Myometrial cell (primary cell): Measurements from ENCODE around the gene GEMIN2. TPM values are rescaled to one million over a fixed set of nuclear protein-coding genes. Genes with fewer than 3 reads are reported as not detected.

Experiments
- total RNA-seq: library from RNA; depleted of rRNA; stranded (reverse); fragments of >200 nt; gene quantifications from 2 replicates; pipeline ENCODE4 v1.2.3, GENCODE V29; 2015

The GEMIN2 gene
- total RNA-seq, result 11.2 and 45.8 TPM in 2 replicates

GRCh38 chr14:39114073-39114838, at the start of gene GEMIN2:
Gene GEMIN2, plus strand, starts transcription at chr14:39114323. Its CDS starts 16 bp downstream, at chr14:39114339.

GRCh38 chr14:39102969-39103957, 10.9 kb upstream of the GEMIN2 start, which contains the start of gene SEC23A:
Gene SEC23A, minus strand, starts transcription at chr14:39103235. Its CDS starts 7,117 bp downstream, at chr14:39096118.

DNA sequence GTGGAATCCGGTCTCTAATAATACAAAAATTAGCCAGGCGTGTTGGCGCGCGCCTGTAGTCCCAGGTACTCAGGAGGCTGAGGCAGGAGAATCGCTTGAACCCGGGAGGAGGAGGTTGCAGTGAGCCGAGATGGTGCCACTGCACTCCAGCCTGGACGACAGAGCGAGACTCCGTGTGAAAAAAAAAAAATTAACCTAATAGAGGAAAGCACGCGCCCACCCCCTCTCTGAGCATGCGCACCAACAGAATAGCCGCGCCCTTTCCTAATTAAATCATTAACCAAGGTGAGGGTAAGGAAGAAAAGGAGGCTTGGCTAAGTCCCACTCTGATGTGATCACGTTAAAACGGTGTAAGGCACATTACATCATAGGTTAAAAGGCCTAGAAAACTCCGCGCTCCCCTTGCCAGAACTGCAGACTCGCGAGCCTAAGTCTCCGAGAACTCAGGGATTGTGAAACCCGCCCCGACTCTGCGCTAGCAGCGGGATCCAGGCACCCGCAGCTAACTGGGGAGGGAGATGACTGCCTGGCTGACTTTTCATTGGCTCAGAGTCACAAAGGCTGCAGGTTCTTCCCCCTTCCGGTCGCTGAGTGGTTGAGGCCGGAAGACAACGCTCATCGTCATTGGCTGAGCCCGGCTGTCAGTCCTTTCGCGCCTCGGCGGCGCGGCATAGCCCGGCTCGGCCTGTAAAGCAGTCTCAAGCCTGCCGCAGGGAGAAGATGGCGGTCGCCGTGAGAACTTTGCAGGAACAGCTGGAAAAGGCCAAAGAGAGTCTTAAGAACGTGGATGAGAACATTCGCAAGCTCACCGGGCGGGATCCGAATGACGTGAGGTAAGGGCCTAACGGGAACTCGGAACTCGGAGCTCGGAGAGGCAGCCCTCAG, 60.7 kb downstream of the GEMIN2 start, which contains the start of gene PNN:
PNN (plus strand) TSS at position 695 of the 885 bp plus-strand sequence; CDS start at position 721, 26 bp downstream.

Other genes with a start within 250 kb of the GEMIN2 start
- 260 and 401 TPM in 2 replicates for gene SEC23A, start 11.1 kb upstream of the GEMIN2 start, total RNA-seq
- gene TRAPPC6B, start 56.0 kb downstream of the GEMIN2 start, total RNA-seq, result 23.2 and 25.7 TPM in 2 replicates
- 6.6 and 8.9 TPM in 2 replicates for gene PNN, start 60.9 kb downstream of the GEMIN2 start, total RNA-seq
- gene MIA2, start 119.6 kb downstream of the GEMIN2 start, total RNA-seq, result 10.7 and 14.2 TPM in 2 replicates